Endothelial cell (in vitro differentiated cells): ENCODE results near the gene AP2A1. TPM values are rescaled to one million over a fixed set of nuclear protein-coding genes. Genes with fewer than 3 reads are reported as not detected.

Experiments used
- DNase-seq: peaks from one replicate; pipeline ENCODE4 v3.0.0; 2021; ENCODE audit warnings: low spot score
- H3K27ac Mint-ChIP-seq: one replicate; pipeline ENCODE4 v1.8.0; 2021; ENCODE audit warnings: mixed read lengths, inconsistent platforms; ENCODE audit not compliant: unreplicated experiment
- H3K27me3 Mint-ChIP-seq: one replicate; pipeline ENCODE4 v1.8.0; 2021; ENCODE audit warnings: mild to moderate bottlenecking, moderate library complexity, mixed read lengths, inconsistent platforms; ENCODE audit not compliant: unreplicated experiment
- H3K36me3 Mint-ChIP-seq: one replicate; pipeline ENCODE4 v1.8.0; 2021; ENCODE audit warnings: mild to moderate bottlenecking, low read depth, mixed read lengths, inconsistent platforms; ENCODE audit not compliant: unreplicated experiment
- H3K4me1 Mint-ChIP-seq: one replicate; pipeline ENCODE4 v1.8.0; 2021; ENCODE audit warnings: mild to moderate bottlenecking, mixed read lengths, inconsistent platforms; ENCODE audit not compliant: unreplicated experiment
- H3K4me3 Mint-ChIP-seq: one replicate; pipeline ENCODE4 v1.8.0; 2021; ENCODE audit warnings: mild to moderate bottlenecking, mixed read lengths, inconsistent platforms; ENCODE audit not compliant: unreplicated experiment
- H3K9me3 Mint-ChIP-seq: one replicate; pipeline ENCODE4 v1.8.0; 2021; ENCODE audit warnings: mixed read lengths, inconsistent platforms; ENCODE audit not compliant: unreplicated experiment
- CTCF ChIP-seq: fragments of 200-600 bp; sonication (generic); IDR thresholded peaks from one replicate; pipeline ENCODE4 v1.5.0; 2021; ENCODE audit warnings: antibody characterized with exemption; ENCODE audit not compliant: unreplicated experiment
- total RNA-seq: library from RNA; stranded (reverse); fragmentation: NEBNext Ultra II Directional; extraction: Animal tissue kit (Norgen Biotek cat#: 25700); gene quantifications from one replicate; pipeline ENCODE4 v1.2.1, GENCODE V29; 2021; ENCODE audit not compliant: unreplicated experiment

AP2A1 gene
- total RNA-seq, 1 donor from 2014 or later, result 191 TPM

- peaks cover 13% of the 10 kb centered on the region for H3K27me3 Mint-ChIP-seq
- no peaks in the 10 kb centered on the region for H3K9me3 Mint-ChIP-seq
- no peak overlapping the region for H3K27ac Mint-ChIP-seq
- no peak for DNase-seq
- no peaks in the 10 kb centered on the region for H3K4me1 Mint-ChIP-seq
- H3K4me3 Mint-ChIP-seq, result no peak overlapping the region
- H3K36me3 Mint-ChIP-seq, result peaks cover 42% of the 10 kb centered on the region
- TF ChIP-seq CTCF, result no peak
Measured at GRCh38 chr19:49839713-49840112, 72.9 kb downstream of the AP2A1 start.

- Mint-ChIP-seq H3K36me3 (peaks cover 36% of the 10 kb centered on the region), H3K27ac (peak overlapping the region; percentile 64), H3K4me1 (no peaks in the 10 kb centered on the region), H3K4me3 (peak overlapping the region; percentile 26), H3K27me3 (peaks cover 12% of the 10 kb centered on the region), H3K9me3 (no peaks in the 10 kb centered on the region)
- no peak for DNase-seq
- TF ChIP-seq CTCF, result no peak
Measured at GRCh38 chr19:49840321-49840720, 73.5 kb downstream of the AP2A1 start.

- no peak for TF ChIP-seq CTCF
- DNase-seq, result no peak
- Mint-ChIP-seq H3K4me1 (no peaks in the 10 kb centered on the region), H3K4me3 (peak overlapping the region; percentile 26), H3K27me3 (peaks cover 12% of the 10 kb centered on the region), H3K9me3 (no peaks in the 10 kb centered on the region), H3K27ac (peak overlapping the region; percentile 64), H3K36me3 (peaks cover 36% of the 10 kb centered on the region)
Measured at GRCh38 chr19:49840736-49841249, 74.0 kb downstream of the AP2A1 start.

GRCh38 chr19:49843265-49843664, 76.5 kb downstream of the AP2A1 start:
- H3K4me3 Mint-ChIP-seq, result no peak overlapping the region
- H3K36me3 Mint-ChIP-seq, result peaks cover 22% of the 10 kb centered on the region
- no peak for DNase-seq
- no peaks in the 10 kb centered on the region for H3K9me3 Mint-ChIP-seq
- no peak for TF ChIP-seq CTCF
- no peak overlapping the region for H3K27ac Mint-ChIP-seq
- H3K4me1 Mint-ChIP-seq, result no peaks in the 10 kb centered on the region
- peaks cover 6% of the 10 kb centered on the region for H3K27me3 Mint-ChIP-seq

GRCh38 chr19:49844138-49845095, 77.6 kb downstream of the AP2A1 start:
- no peak for TF ChIP-seq CTCF
- peaks cover 4% of the 10 kb centered on the region for H3K4me1 Mint-ChIP-seq

More at GRCh38 chr19:49844138-49845095, 77.6 kb downstream of the AP2A1 start:
- Mint-ChIP-seq H3K36me3 (peaks cover 20% of the 10 kb centered on the region), H3K9me3 (no peaks in the 10 kb centered on the region), H3K4me3 (no peak overlapping the region), H3K27me3 (peaks cover 9% of the 10 kb centered on the region), H3K27ac (no peak overlapping the region)
- DNase-seq, result no peak
